Liver (tissue), 9 donors: ENCODE data around the gene TEX12. TPM values are rescaled to one million over a fixed set of nuclear protein-coding genes. Genes with fewer than 3 reads are reported as not detected.

Source experiments
- DNase-seq: peaks from one replicate; pipeline ENCODE4 v3.0.0-alpha.2; 2017; ENCODE audit warnings: low spot score
- H3K27ac ChIP-seq, 2 donors: one replicate each; pipeline ENCODE4 v1.7.0; 2013; ENCODE audit warnings: inconsistent platforms in 2 of 2, low read length in 2 of 2, control low read depth in 1 of 2, low read depth in 1 of 2, mild to moderate bottlenecking in 1 of 2
- H3K27me3 ChIP-seq, 4 donors: one replicate each; pipeline versions ENCODE4 v1.6.1 to v1.7.0; 2013; ENCODE audit warnings: low read length in 3 of 4, inconsistent platforms in 1 of 4, mild to moderate bottlenecking in 1 of 4, moderate library complexity in 1 of 4; ENCODE audit not compliant: control insufficient read depth in 4 of 4, insufficient read depth in 4 of 4
- H3K36me3 ChIP-seq, 4 donors: one replicate each; pipeline versions ENCODE4 v1.6.1 to v1.7.0; 2013; ENCODE audit warnings: low read length in 3 of 4, mild to moderate bottlenecking in 3 of 4, low read depth in 1 of 4, moderate library complexity in 1 of 4; ENCODE audit not compliant: control insufficient read depth in 4 of 4, insufficient read depth in 3 of 4
- H3K4me1 ChIP-seq, 4 donors: one replicate each; pipeline versions ENCODE4 v1.6.1 to v1.7.0; 2013; ENCODE audit warnings: low read length in 3 of 4, mild to moderate bottlenecking in 3 of 4, moderate library complexity in 1 of 4; ENCODE audit not compliant: control insufficient read depth in 4 of 4, insufficient read depth in 4 of 4
- H3K4me3 ChIP-seq, 3 donors: one replicate each; pipeline versions ENCODE4 v1.6.1 to v1.7.0; 2013; ENCODE audit warnings: low read length in 3 of 3, control low read depth in 1 of 3, low read depth in 1 of 3, mild to moderate bottlenecking in 1 of 3
- H3K9ac ChIP-seq, 2 donors: one replicate each; pipeline ENCODE4 v1.7.0; 2013; ENCODE audit warnings: low read length in 2 of 2, mild to moderate bottlenecking in 2 of 2, moderate library complexity in 2 of 2, control low read depth in 1 of 2, low read depth in 1 of 2
- H3K9me3 ChIP-seq, 4 donors: one replicate each; pipeline versions ENCODE4 v1.6.1 to v1.7.0; 2013; ENCODE audit warnings: low read length in 3 of 4; ENCODE audit not compliant: control insufficient read depth in 4 of 4
- ATF3 ChIP-seq: IDR thresholded peaks from 2 replicates; pipeline ENCODE4 v1.6.1; 2016; ENCODE audit warnings: antibody characterized with exemption
- CTCF ChIP-seq: fragments of 150-350 bp; IDR thresholded peaks from 2 replicates; pipeline ENCODE4 v1.5.1; 2017; ENCODE audit warnings: improper control_type of control experiment, low read depth, low read length; ENCODE audit not compliant: missing input control
- EGR1 ChIP-seq, 2 donors: IDR thresholded peaks; 2 replicates each; pipeline ENCODE4 v1.6.1; 2016 to 2018; ENCODE audit warnings: antibody characterized with exemption in 2 of 2, low read depth in 2 of 2
- FOXA1 ChIP-seq: IDR thresholded peaks from 2 replicates; pipeline ENCODE4 v1.6.1; 2016; ENCODE audit warnings: antibody characterized with exemption
- FOXA2 ChIP-seq: IDR thresholded peaks from 2 replicates; pipeline ENCODE4 v1.6.1; 2016; ENCODE audit warnings: antibody characterized with exemption
- GABPA ChIP-seq, 2 donors: IDR thresholded peaks in 1 of 2; conservative IDR thresholded peaks in 1 of 2; 2 replicates each; pipeline ENCODE4 v1.6.1; 2016; ENCODE audit warnings: antibody characterized with exemption in 2 of 2, mild to moderate bottlenecking in 1 of 2, moderate library complexity in 1 of 2
- HNF4A ChIP-seq, 2 donors: conservative IDR thresholded peaks; 2 replicates each; pipeline ENCODE4 v1.6.1; 2016; ENCODE audit warnings: antibody characterized with exemption in 2 of 2, mild to moderate bottlenecking in 2 of 2
- JUND ChIP-seq, 2 donors: IDR thresholded peaks; 2 replicates each; pipeline ENCODE4 v1.6.1; 2016; ENCODE audit warnings: antibody characterized with exemption in 2 of 2
- MAX ChIP-seq: IDR thresholded peaks from 2 replicates; pipeline ENCODE4 v1.6.1; 2016; ENCODE audit warnings: antibody characterized with exemption
- NR2F2 ChIP-seq: IDR thresholded peaks from 2 replicates; pipeline ENCODE4 v1.6.1; 2016; ENCODE audit warnings: antibody characterized with exemption
- RAD21 ChIP-seq, 2 donors: IDR thresholded peaks; 2 replicates each; pipeline ENCODE4 v1.6.1; 2016; ENCODE audit warnings: antibody characterized with exemption in 2 of 2, mild to moderate bottlenecking in 2 of 2
- REST ChIP-seq: IDR thresholded peaks from 2 replicates; pipeline ENCODE4 v1.6.1; 2016; ENCODE audit warnings: antibody characterized with exemption, mild to moderate bottlenecking
- RXRA ChIP-seq, 2 donors: IDR thresholded peaks; 2 replicates each; pipeline ENCODE4 v1.6.1; 2017 to 2018; ENCODE audit warnings: antibody characterized with exemption in 2 of 2, mild to moderate bottlenecking in 1 of 2
- SP1 ChIP-seq: IDR thresholded peaks from 2 replicates; pipeline ENCODE4 v1.6.1; 2018; ENCODE audit warnings: antibody characterized with exemption, mild to moderate bottlenecking
- TAF1 ChIP-seq: conservative IDR thresholded peaks from 2 replicates; pipeline ENCODE4 v1.6.1; 2016; ENCODE audit warnings: antibody characterized with exemption, mild to moderate bottlenecking
- YY1 ChIP-seq: IDR thresholded peaks from 2 replicates; pipeline ENCODE4 v1.6.1; 2016; ENCODE audit warnings: antibody characterized with exemption, mild to moderate bottlenecking
- WGBS: extraction: QIAGEN DNeasy Blood & Tissue Kit; methylation state at CpG from one replicate; pipeline ENCODE4 v1.1.7; 2013; 5-methylcytosine and 5-hydroxymethylcytosine counted together
- polyA plus RNA-seq, 2 donors: library from polyadenylated mRNA; stranded (reverse) in 1 of 2; unstranded in 1 of 2; fragments of 200-250 nt in 1 of 2; fragments of >200 nt in 1 of 2; fragmentation: Nextera tagmentation in 1 of 2; extraction: Ambion mirVana in 1 of 2; gene quantifications; one replicate each; pipeline versions ENCODE4 v1.2.1 to v1.2.3, GENCODE V29; 2013 to 2015
- total RNA-seq, 2 donors: library from RNA; depleted of rRNA; stranded (reverse); fragments of >200 nt; gene quantifications; one replicate each; pipeline ENCODE4 v1.2.3, GENCODE V29; 2014
- donor health status: healthy.
- donor health status: healthy.
- donor health status: healthy.
- donor health status: healthy.
- donor health status: healthy.

Gene TEX12
- total and polyA plus RNA-seq, 4 donors, result 0.07 to 0.42 (median 0.29) TPM; not detected in 1

- no peak for DNase-seq
These were observed 45.1 kb upstream of the TEX12 start for GRCh38 chr11:112121981-112122615.

DNA sequence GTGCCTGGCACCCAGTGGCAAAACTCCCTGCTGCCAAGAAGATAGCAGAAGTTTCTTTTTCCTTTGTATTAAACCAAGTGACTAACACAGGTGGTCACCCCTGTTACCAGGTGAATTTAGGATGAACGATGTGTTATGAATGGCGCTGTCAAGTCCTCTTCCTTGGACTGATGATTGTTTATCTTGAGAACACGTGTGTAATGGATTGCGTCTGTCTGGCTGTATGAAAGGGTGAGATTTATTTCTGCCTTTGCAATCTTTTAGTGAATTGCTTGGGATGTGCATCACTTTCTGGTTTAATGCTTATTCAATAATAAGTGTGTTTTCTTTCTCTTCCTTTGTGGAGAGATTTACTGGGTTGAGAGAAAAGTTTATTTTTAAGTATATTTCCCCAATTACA is 44.0 kb upstream of the TEX12 start:
- no peaks in the 10 kb centered on the region for H3K4me1 ChIP-seq
- no peaks in the 10 kb centered on the region for H3K36me3 ChIP-seq
- WGBS, result 89% methylated on average over 4 of the region's 4 CpGs
- no peak for DNase-seq
- H3K27me3 ChIP-seq, result no peaks in the 10 kb centered on the region
- H3K4me3 ChIP-seq, result no peak overlapping the region
- no peak overlapping the region for H3K9ac ChIP-seq
- H3K9me3 ChIP-seq, result no peaks in the 10 kb centered on the region
- TF ChIP-seq GABPA (IDR thresholded peaks at IDR 0.05 in 1 of 2, conservative IDR thresholded peaks at IDR 0.05 in 1 of 2), result no peak
- no peak for TF ChIP-seq FOXA2
- TF ChIP-seq FOXA1, result no peak
- no peak for TF ChIP-seq MAX
- TF ChIP-seq NR2F2, result no peak
- no peak for TF ChIP-seq HNF4A (conservative IDR thresholded peaks at IDR 0.05)
- no peak for TF ChIP-seq RAD21 (IDR thresholded peaks at IDR 0.05)
- no peak for TF ChIP-seq EGR1 (IDR thresholded peaks at IDR 0.05; ENCODE audit: low read depth in 2 of 2)
- H3K27ac ChIP-seq, result no peak overlapping the region

More at GRCh38 chr11:112121981-112122615, 45.1 kb upstream of the TEX12 start:
- TF ChIP-seq RAD21 (IDR thresholded peaks at IDR 0.05) (no peak), YY1 (no peak), JUND (IDR thresholded peaks at IDR 0.05) (no peak), HNF4A (conservative IDR thresholded peaks at IDR 0.05) (no peak), REST (no peak)
- WGBS, result 94% methylated on average over 5 of the region's 5 CpGs
- Histone ChIP-seq H3K9ac (no peak overlapping the region), H3K4me3 (no peak overlapping the region), H3K9me3 (no peaks in the 10 kb centered on the region), H3K27me3 (no peaks in the 10 kb centered on the region), H3K27ac (no peak overlapping the region), H3K4me1 (no peaks in the 10 kb centered on the region), H3K36me3 (no peaks in the 10 kb centered on the region)

DNA sequence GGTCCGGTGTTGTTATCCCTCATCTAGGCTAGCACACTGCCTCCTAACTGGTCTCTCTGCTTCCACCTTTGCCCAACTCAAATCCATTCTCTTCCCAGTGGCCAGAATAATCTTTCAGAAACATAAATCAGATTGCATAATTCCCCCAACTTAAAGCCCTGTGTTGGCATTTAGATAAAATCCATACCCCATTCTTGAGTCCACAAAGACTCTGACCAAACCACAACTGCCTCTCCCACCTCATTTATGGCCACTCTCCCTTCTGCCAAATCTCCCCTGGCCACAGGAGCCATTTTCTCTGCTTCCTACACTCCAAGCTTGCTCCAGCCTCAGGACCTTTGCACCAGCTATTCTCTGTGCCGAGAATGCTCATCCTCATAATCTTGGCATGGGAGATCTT is 40.1 kb upstream of the TEX12 start:
- 97% methylated on average over 2 of the region's 2 CpGs for WGBS
- no peak for DNase-seq
- Histone ChIP-seq H3K36me3 (no peaks in the 10 kb centered on the region), H3K27me3 (no peaks in the 10 kb centered on the region), H3K9ac (no peak overlapping the region), H3K4me1 (peaks cover 0 to 2% (median 0%) of the 10 kb centered on the region in 4 donors), H3K4me3 (no peak overlapping the region), H3K27ac (no peak overlapping the region), H3K9me3 (no peaks in the 10 kb centered on the region)
- no peak for TF ChIP-seq FOXA1
- no peak for TF ChIP-seq REST
- no peak for TF ChIP-seq ATF3
- TF ChIP-seq YY1, result no peak
- no peak for TF ChIP-seq TAF1
- TF ChIP-seq JUND (IDR thresholded peaks at IDR 0.05), result no peak
- no peak for TF ChIP-seq SP1
- no peak for TF ChIP-seq GABPA (IDR thresholded peaks at IDR 0.05 in 1 of 2, conservative IDR thresholded peaks at IDR 0.05 in 1 of 2)
- TF ChIP-seq NR2F2, result no peak
- no peak for TF ChIP-seq HNF4A (conservative IDR thresholded peaks at IDR 0.05)
- TF ChIP-seq EGR1 (IDR thresholded peaks at IDR 0.05; ENCODE audit: low read depth in 2 of 2), result no peak
- no peak for TF ChIP-seq RAD21 (IDR thresholded peaks at IDR 0.05)
- no peak for TF ChIP-seq CTCF
- no peak for TF ChIP-seq RXRA (IDR thresholded peaks at IDR 0.05)
- no peak for TF ChIP-seq FOXA2
